22Rv1 (cell line): ENCODE results near the gene WIPF1.
"Not testable (repeated sequence)": the region's sequence is repeated elsewhere in the genome, so short reads cannot be mapped to it uniquely, and the experiment has no call there.

ENCODE experiments used
- H3K27ac ChIP-seq: fragments of 450-650 bp; 2 replicates; pipeline ENCODE4 v1.5.1; 2017
- ZFX ChIP-seq: fragments of 450-650 bp; IDR thresholded peaks from 2 replicates; pipeline ENCODE4 v1.6.1; 2017; ENCODE audit warnings: antibody characterized with exemption, borderline replicate concordance
- TF ChIP-seq, protein P1 (sequence below): fragments of 450-650 bp; IDR thresholded peaks from 2 replicates; pipeline ENCODE4 v1.5.1; 2017; ENCODE audit warnings: mild to moderate bottlenecking

WIPF1 gene

GRCh38 chr2:174551697-174552096, 45.9 kb downstream of the WIPF1 start:
- H3K27ac ChIP-seq, result no peak overlapping the region
- no peak for TF ChIP-seq ZFX
- TF ChIP-seq, protein P1, sequence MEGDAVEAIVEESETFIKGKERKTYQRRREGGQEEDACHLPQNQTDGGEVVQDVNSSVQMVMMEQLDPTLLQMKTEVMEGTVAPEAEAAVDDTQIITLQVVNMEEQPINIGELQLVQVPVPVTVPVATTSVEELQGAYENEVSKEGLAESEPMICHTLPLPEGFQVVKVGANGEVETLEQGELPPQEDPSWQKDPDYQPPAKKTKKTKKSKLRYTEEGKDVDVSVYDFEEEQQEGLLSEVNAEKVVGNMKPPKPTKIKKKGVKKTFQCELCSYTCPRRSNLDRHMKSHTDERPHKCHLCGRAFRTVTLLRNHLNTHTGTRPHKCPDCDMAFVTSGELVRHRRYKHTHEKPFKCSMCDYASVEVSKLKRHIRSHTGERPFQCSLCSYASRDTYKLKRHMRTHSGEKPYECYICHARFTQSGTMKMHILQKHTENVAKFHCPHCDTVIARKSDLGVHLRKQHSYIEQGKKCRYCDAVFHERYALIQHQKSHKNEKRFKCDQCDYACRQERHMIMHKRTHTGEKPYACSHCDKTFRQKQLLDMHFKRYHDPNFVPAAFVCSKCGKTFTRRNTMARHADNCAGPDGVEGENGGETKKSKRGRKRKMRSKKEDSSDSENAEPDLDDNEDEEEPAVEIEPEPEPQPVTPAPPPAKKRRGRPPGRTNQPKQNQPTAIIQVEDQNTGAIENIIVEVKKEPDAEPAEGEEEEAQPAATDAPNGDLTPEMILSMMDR, result no peak

DNA sequence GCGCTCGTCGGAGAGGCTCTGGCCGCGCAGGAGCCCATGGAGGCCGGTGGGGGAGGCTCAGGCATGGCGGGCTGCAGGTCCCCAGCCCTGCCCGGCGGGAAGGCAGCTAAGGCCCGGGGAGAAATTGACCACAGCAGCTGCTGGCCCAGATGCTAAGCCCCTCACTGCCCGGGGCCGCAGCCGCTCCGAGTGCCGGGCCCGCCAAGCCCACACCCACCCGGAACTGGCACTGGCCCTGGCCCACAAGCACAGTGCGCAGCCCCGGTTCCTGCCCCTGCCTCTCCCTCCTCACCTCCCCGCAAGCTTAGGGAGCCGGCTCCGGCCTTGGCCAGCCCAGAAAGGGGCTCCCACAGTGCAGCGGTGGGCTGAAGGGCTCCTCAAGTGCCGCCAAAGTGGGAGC, 49.0 kb downstream of the WIPF1 start:
- not testable (repeated sequence) for H3K27ac ChIP-seq

GRCh38 chr2:174548021-174548420, 49.6 kb downstream of the WIPF1 start:
- H3K27ac ChIP-seq, result not testable (repeated sequence)

- H3K27ac ChIP-seq, result peak overlapping the region; percentile 55
- TF ChIP-seq ZFX, result no peak
- TF ChIP-seq, protein P1, result peak; percentile 64
These were observed 50.8 kb downstream of the WIPF1 start for GRCh38 chr2:174546519-174547506.

- H3K27ac ChIP-seq, result no peak overlapping the region
- TF ChIP-seq, protein P1, result no peak
- no peak for TF ChIP-seq ZFX
These were observed 52.4 kb downstream of the WIPF1 start for GRCh38 chr2:174545240-174545639.

GRCh38 chr2:174544802-174545201, 52.8 kb downstream of the WIPF1 start:
- TF ChIP-seq, protein P1, result no peak
- TF ChIP-seq ZFX, result no peak
- no peak overlapping the region for H3K27ac ChIP-seq

DNA sequence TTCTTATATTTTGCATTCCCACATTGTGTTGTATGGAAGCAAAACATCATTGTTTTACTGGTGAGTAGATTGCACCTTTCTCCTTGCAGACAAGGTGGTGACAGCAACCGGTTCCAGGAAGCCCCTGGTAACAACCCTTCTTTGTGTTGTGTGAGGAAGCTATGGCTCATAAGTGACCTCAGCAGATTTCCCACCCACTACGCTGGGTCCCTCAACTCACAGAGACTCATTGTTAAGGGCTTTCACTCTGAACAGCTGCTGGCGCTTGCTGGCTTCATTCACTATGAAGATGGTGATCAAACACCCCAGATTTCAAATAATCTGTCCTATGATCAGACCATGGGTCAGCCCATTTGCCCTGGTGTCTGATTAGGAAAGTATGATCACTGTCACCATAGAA, 53.4 kb downstream of the WIPF1 start:
- H3K27ac ChIP-seq, result no peak overlapping the region
- TF ChIP-seq ZFX, result no peak
- TF ChIP-seq, protein P1, result no peak

GRCh38 chr2:174540893-174541292, 56.7 kb downstream of the WIPF1 start:
- H3K27ac ChIP-seq, result no peak overlapping the region
- TF ChIP-seq, protein P1, result no peak
- no peak for TF ChIP-seq ZFX
